ENCODE data around the gene RUVBL1. TPM values are rescaled to one million over a fixed set of nuclear protein-coding genes. Genes with fewer than 3 reads are reported as not detected.

Gene RUVBL1
- total and polyA plus RNA-seq, 4 donors = 13.3 to 23.1 (median 13.9) TPM

DNA sequence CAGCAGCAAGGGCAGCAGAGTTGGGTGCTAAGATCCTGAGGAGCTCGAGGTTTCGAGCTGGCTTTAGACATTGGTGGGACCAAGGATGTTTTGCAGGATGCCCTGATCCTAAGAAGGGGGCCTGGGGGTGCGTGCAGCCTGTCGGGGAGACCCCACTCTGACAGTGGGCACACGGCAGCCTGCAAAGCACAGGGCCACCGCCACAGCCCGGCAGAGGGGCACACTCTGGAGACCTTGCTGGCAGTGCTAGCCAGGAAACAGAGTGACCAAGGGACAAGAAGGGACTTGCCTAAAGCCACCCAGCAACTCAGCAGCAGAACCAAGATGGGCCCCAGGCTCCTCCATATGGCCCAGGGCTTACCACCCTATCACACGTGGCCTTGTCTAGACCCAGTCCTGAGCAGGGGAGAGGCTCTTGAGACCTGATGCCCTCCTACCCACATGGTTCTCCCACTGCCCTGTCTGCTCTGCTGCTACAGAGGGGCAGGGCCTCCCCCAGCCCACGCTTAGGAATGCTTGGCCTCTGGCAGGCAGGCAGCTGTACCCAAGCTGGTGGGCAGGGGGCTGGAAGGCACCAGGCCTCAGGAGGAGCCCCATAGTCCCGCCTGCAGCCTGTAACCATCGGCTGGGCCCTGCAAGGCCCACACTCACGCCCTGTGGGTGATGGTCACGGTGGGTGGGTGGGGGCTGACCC, 52.6 kb downstream of the RUVBL1 start:
- 96% methylated on average over 13 of the region's 13 CpGs for WGBS
- H3K4me3 ChIP-seq (ENCODE audit: low read depth in 1 of 3, low read length in 3 of 3) = no peak overlapping the region

DNA sequence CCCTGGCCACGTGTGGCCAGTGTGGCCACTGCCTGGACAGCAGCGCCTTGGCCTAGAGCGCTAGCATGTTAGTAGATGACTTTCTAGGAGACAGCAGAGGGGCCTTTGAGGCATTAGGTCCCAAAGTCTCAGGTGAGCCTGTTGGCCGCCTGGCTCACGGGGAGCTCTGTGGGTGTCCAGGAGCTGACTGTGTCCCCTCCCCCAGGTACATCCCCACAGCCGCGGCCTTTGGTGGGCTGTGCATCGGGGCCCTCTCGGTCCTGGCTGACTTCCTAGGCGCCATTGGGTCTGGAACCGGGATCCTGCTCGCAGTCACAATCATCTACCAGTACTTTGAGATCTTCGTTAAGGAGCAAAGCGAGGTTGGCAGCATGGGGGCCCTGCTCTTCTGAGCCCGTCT, 54.3 kb downstream of the RUVBL1 start:
- Histone ChIP-seq H3K4me1 (ENCODE audit: control insufficient read depth in 4 of 4, insufficient read depth in 4 of 4, low read length in 3 of 4) (peaks cover 0 to 62% (median 51%) of the 10 kb centered on the region in 4 donors), H3K9me3 (ENCODE audit: control insufficient read depth in 4 of 4, low read length in 3 of 4) (no peaks in the 10 kb centered on the region), H3K27ac (ENCODE audit: low read depth in 1 of 2, low read length in 2 of 2) (no peak overlapping the region), H3K27me3 (ENCODE audit: control insufficient read depth in 4 of 4, insufficient read depth in 4 of 4, low read length in 3 of 4) (no peaks in the 10 kb centered on the region), H3K4me3 (ENCODE audit: low read depth in 1 of 3, low read length in 3 of 3) (no peak overlapping the region), H3K36me3 (ENCODE audit: control insufficient read depth in 4 of 4, insufficient read depth in 3 of 4, low read depth in 1 of 4, low read length in 3 of 4) (peaks cover 36 to 71% (median 59%) of the 10 kb centered on the region in 4 donors), H3K9ac (ENCODE audit: low read depth in 1 of 2, low read length in 2 of 2) (no peak overlapping the region)
- WGBS = 96% methylated on average over 15 of the region's 15 CpGs
- DNase-seq (ENCODE audit: low spot score) = no peak
- TF ChIP-seq RXRA (IDR thresholded peaks at IDR 0.05) = no peak
- TF ChIP-seq FOXA1 (IDR thresholded peaks at IDR 0.05) = no peak
- TF ChIP-seq, protein P1, sequence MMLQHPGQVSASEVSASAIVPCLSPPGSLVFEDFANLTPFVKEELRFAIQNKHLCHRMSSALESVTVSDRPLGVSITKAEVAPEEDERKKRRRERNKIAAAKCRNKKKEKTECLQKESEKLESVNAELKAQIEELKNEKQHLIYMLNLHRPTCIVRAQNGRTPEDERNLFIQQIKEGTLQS (IDR thresholded peaks at IDR 0.05) = no peak
- TF ChIP-seq GABPA (IDR thresholded peaks at IDR 0.05 in 1 of 2, conservative IDR thresholded peaks at IDR 0.05 in 1 of 2) = no peak
- no peak for TF ChIP-seq HNF4G (IDR thresholded peaks at IDR 0.05)
- TF ChIP-seq TAF1 (conservative IDR thresholded peaks at IDR 0.05) = no peak
- TF ChIP-seq, protein P2, sequence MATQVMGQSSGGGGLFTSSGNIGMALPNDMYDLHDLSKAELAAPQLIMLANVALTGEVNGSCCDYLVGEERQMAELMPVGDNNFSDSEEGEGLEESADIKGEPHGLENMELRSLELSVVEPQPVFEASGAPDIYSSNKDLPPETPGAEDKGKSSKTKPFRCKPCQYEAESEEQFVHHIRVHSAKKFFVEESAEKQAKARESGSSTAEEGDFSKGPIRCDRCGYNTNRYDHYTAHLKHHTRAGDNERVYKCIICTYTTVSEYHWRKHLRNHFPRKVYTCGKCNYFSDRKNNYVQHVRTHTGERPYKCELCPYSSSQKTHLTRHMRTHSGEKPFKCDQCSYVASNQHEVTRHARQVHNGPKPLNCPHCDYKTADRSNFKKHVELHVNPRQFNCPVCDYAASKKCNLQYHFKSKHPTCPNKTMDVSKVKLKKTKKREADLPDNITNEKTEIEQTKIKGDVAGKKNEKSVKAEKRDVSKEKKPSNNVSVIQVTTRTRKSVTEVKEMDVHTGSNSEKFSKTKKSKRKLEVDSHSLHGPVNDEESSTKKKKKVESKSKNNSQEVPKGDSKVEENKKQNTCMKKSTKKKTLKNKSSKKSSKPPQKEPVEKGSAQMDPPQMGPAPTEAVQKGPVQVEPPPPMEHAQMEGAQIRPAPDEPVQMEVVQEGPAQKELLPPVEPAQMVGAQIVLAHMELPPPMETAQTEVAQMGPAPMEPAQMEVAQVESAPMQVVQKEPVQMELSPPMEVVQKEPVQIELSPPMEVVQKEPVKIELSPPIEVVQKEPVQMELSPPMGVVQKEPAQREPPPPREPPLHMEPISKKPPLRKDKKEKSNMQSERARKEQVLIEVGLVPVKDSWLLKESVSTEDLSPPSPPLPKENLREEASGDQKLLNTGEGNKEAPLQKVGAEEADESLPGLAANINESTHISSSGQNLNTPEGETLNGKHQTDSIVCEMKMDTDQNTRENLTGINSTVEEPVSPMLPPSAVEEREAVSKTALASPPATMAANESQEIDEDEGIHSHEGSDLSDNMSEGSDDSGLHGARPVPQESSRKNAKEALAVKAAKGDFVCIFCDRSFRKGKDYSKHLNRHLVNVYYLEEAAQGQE (IDR thresholded peaks at IDR 0.05) = no peak
- no peak for TF ChIP-seq FOXA2 (IDR thresholded peaks at IDR 0.05)

More for the DNA sequence above, 52.6 kb downstream of the RUVBL1 start:
- Histone ChIP-seq H3K9ac (ENCODE audit: low read depth in 1 of 2, low read length in 2 of 2) (no peak overlapping the region), H3K9me3 (ENCODE audit: control insufficient read depth in 4 of 4, low read length in 3 of 4) (no peaks in the 10 kb centered on the region), H3K36me3 (ENCODE audit: control insufficient read depth in 4 of 4, insufficient read depth in 3 of 4, low read depth in 1 of 4, low read length in 3 of 4) (peaks cover 29 to 57% (median 45%) of the 10 kb centered on the region in 4 donors), H3K27me3 (ENCODE audit: control insufficient read depth in 4 of 4, insufficient read depth in 4 of 4, low read length in 3 of 4) (no peaks in the 10 kb centered on the region), H3K4me1 (ENCODE audit: control insufficient read depth in 4 of 4, insufficient read depth in 4 of 4, low read length in 3 of 4) (peaks cover 3 to 76% (median 61%) of the 10 kb centered on the region in 4 donors), H3K27ac (ENCODE audit: low read depth in 1 of 2, low read length in 2 of 2) (no peak overlapping the region)
- TF ChIP-seq, protein P1 (IDR thresholded peaks at IDR 0.05) = no peak
- TF ChIP-seq HNF4A (conservative IDR thresholded peaks at IDR 0.05) (no peak), EGR1 (IDR thresholded peaks at IDR 0.05; ENCODE audit: low read depth in 2 of 2) (no peak), TAF1 (conservative IDR thresholded peaks at IDR 0.05) (no peak)
- DNase-seq (ENCODE audit: low spot score) = no peak

DNA sequence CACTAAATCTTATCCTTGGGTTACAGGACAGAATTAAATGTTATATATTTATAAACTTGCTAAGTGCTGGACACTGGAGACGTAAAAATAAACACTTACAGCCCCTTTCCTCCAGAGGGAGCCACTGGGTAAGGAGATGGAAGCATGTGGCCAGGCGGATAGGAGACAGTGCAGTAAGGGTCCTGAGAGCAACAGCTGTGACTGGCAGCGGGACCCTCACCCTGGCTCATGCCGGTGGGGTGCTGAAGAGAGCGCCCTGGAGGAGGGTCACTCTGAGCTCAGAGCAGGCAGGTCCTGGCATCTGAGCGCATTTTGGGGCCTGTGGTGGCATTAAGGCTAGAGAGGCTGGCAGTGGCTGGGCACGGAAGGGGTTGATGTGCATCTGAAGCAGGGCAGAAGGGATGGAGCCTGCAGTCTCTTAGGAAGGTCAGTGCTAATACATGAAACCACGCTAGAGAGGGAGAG, 55.4 kb downstream of the RUVBL1 start:
- TF ChIP-seq, protein P2 (IDR thresholded peaks at IDR 0.05) = no peak
- TF ChIP-seq GABPA (IDR thresholded peaks at IDR 0.05 in 1 of 2, conservative IDR thresholded peaks at IDR 0.05 in 1 of 2) = no peak
- TF ChIP-seq, protein P3, sequence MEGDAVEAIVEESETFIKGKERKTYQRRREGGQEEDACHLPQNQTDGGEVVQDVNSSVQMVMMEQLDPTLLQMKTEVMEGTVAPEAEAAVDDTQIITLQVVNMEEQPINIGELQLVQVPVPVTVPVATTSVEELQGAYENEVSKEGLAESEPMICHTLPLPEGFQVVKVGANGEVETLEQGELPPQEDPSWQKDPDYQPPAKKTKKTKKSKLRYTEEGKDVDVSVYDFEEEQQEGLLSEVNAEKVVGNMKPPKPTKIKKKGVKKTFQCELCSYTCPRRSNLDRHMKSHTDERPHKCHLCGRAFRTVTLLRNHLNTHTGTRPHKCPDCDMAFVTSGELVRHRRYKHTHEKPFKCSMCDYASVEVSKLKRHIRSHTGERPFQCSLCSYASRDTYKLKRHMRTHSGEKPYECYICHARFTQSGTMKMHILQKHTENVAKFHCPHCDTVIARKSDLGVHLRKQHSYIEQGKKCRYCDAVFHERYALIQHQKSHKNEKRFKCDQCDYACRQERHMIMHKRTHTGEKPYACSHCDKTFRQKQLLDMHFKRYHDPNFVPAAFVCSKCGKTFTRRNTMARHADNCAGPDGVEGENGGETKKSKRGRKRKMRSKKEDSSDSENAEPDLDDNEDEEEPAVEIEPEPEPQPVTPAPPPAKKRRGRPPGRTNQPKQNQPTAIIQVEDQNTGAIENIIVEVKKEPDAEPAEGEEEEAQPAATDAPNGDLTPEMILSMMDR (IDR thresholded peaks at IDR 0.05; ENCODE audit: low read depth, low read length, missing input control) = peak; percentile 39
- TF ChIP-seq HNF4A (conservative IDR thresholded peaks at IDR 0.05) = no peak
- TF ChIP-seq JUND (IDR thresholded peaks at IDR 0.05) = no peak
- TF ChIP-seq RAD21 (IDR thresholded peaks at IDR 0.05) = peak; percentile 22 to 71
- Histone ChIP-seq H3K4me1 (ENCODE audit: control insufficient read depth in 4 of 4, insufficient read depth in 4 of 4, low read length in 3 of 4) (peaks cover 0 to 57% (median 46%) of the 10 kb centered on the region in 4 donors), H3K27me3 (ENCODE audit: control insufficient read depth in 4 of 4, insufficient read depth in 4 of 4, low read length in 3 of 4) (no peaks in the 10 kb centered on the region), H3K9me3 (ENCODE audit: control insufficient read depth in 4 of 4, low read length in 3 of 4) (no peaks in the 10 kb centered on the region), H3K9ac (ENCODE audit: low read depth in 1 of 2, low read length in 2 of 2) (no peak overlapping the region), H3K27ac (ENCODE audit: low read depth in 1 of 2, low read length in 2 of 2) (no peak overlapping the region), H3K4me3 (ENCODE audit: low read depth in 1 of 3, low read length in 3 of 3) (no peak overlapping the region), H3K36me3 (ENCODE audit: control insufficient read depth in 4 of 4, insufficient read depth in 3 of 4, low read depth in 1 of 4, low read length in 3 of 4) (peaks cover 38 to 80% (median 67%) of the 10 kb centered on the region in 4 donors)
- WGBS = 84% methylated on average over 8 of the region's 8 CpGs
- no peak for DNase-seq (ENCODE audit: low spot score)

All from liver (tissue), 9 donors.